ENCODE data around the gene OXNAD1. TPM values are rescaled to one million over a fixed set of nuclear protein-coding genes. Genes with fewer than 3 reads are reported as not detected.

Gene OXNAD1
- total RNA-seq, 2 donors from 2014 or later = 16.2 to 16.3 TPM

DNA sequence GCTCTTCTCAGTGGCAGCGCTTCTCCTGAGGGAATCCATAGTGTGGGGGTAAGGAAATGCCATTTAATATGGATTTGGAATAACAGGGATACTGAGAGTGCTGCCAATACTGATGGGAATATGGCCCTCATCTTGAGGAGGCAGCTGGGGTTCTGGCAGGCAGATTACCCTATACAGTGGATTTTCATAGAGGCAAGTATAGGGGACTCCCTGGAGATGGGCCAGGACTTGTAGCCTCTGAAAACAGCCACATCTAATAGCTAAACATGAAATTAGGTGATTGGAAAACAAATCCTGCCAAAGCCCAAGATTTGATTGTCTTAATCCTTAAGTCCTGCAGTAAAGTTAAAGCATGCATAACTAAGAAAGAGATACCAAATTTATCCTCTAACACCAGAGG is 31.2 kb upstream of the OXNAD1 start:
- H3K4me3 ChIP-seq = no peak overlapping the region
- TF ChIP-seq POLR2AphosphoS5 (IDR thresholded peaks at IDR 0.05) (no peak), POLR2A (IDR thresholded peaks at IDR 0.05) (no peak)
- TF ChIP-seq, protein P1, sequence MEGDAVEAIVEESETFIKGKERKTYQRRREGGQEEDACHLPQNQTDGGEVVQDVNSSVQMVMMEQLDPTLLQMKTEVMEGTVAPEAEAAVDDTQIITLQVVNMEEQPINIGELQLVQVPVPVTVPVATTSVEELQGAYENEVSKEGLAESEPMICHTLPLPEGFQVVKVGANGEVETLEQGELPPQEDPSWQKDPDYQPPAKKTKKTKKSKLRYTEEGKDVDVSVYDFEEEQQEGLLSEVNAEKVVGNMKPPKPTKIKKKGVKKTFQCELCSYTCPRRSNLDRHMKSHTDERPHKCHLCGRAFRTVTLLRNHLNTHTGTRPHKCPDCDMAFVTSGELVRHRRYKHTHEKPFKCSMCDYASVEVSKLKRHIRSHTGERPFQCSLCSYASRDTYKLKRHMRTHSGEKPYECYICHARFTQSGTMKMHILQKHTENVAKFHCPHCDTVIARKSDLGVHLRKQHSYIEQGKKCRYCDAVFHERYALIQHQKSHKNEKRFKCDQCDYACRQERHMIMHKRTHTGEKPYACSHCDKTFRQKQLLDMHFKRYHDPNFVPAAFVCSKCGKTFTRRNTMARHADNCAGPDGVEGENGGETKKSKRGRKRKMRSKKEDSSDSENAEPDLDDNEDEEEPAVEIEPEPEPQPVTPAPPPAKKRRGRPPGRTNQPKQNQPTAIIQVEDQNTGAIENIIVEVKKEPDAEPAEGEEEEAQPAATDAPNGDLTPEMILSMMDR (IDR thresholded peaks at IDR 0.05) = no peak
- no peaks in the 10 kb centered on the region for H3K9me3 ChIP-seq
- DNase-seq (ENCODE audit: low spot score) = no peak
- no peaks in the 10 kb centered on the region for H3K27me3 ChIP-seq (replicated peaks; ENCODE audit: insufficient read depth)
- WGBS = 100% methylated on average over 1 of the region's 1 CpG
- H3K27ac ChIP-seq = no peak overlapping the region
- no peaks in the 10 kb centered on the region for H3K4me1 ChIP-seq (replicated peaks)
- H3K36me3 ChIP-seq = no peaks in the 10 kb centered on the region
- intact Hi-C loops (cut with DNase I) = no loop called here

DNA sequence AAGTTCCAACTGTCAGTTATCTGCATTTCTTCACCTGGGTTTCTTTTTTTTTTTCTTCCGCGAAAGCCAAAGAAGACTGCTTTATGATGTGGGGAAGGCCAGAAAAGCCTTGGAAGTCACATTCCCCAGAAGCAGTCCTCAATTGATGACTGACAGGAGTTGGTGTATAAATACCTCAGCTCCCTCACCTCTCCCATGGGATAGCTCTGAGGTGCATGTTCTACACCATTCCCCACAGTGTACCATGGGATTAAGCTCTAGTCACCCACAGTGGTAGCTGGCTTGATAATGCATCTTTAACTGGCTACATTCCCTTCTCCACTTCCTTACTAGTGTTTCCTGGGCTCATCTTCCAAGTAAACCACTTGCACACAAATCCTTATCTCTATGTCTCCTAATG is 30.7 kb upstream of the OXNAD1 start:
- no peak for DNase-seq (ENCODE audit: low spot score)
- TF ChIP-seq POLR2A (IDR thresholded peaks at IDR 0.05) = no peak
- TF ChIP-seq POLR2AphosphoS5 (IDR thresholded peaks at IDR 0.05) = no peak
- TF ChIP-seq, protein P1 (IDR thresholded peaks at IDR 0.05) = no peak
- 98% methylated on average over 2 of the region's 2 CpGs for WGBS
- no peaks in the 10 kb centered on the region for H3K27me3 ChIP-seq (replicated peaks; ENCODE audit: insufficient read depth)
- intact Hi-C loops (cut with DNase I) = no loop called here
- no peak overlapping the region for H3K4me3 ChIP-seq
- H3K36me3 ChIP-seq = no peaks in the 10 kb centered on the region
- H3K27ac ChIP-seq = no peak overlapping the region
- H3K4me1 ChIP-seq (replicated peaks) = no peaks in the 10 kb centered on the region
- H3K9me3 ChIP-seq = no peaks in the 10 kb centered on the region

DNA sequence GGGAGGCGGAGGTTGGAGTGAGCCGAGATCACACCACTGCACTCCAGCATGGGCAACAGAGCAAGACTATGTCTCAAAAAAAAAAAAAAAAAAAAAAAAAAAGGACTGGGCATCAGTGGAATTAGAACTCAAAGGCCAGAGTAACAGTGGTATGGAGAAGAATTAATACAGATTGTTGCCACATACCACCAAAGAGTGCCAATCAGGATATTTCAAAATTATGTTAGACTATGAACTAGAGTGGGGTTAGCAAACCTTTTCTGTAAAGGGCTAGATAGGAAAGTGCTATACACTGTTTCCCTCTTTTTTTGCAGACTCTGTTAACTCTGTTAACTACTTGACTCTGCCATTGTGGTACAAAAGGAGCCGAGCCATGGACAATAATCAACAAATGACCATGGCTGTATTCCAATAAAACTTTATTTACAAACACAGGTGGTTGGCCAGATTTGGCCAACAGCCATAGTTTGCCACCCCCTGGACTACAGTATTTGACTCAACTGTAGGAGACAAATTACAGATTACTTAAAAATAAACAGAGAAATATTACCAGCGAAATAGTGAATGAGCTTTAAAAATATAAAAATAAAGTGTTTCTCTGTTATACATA is 28.9 kb upstream of the OXNAD1 start:
- H3K4me1 ChIP-seq (replicated peaks) = no peaks in the 10 kb centered on the region

DNA sequence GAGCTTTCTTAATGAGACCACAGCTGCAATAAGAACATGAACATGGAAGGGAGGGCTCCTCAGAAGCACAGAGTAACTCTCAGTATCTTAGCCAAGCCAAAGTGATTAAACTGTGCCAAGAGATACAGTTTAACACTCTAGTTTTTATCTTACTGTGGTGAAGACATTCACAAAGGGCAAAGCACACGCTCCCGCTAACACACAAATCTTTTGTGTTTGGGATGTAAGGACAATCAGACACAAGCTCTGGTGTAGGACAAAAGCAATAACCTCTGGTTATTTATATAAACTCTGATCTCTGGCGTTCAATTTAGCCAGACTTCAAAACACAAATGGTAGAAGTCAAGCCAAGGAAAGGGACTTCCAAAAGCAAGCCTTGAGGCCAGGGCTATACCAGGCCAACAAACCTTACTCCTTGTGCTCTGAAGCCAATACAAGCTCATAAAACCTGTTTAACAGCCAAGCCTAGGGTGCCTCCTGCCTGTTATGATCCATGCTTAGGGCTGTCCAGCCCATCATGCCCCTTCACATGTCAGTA is 28.1 kb upstream of the OXNAD1 start:
- Histone ChIP-seq H3K4me1 (replicated peaks) (no peaks in the 10 kb centered on the region), H3K4me3 (no peak overlapping the region), H3K27ac (no peak overlapping the region), H3K27me3 (replicated peaks; ENCODE audit: insufficient read depth) (no peaks in the 10 kb centered on the region), H3K9me3 (no peaks in the 10 kb centered on the region), H3K36me3 (no peaks in the 10 kb centered on the region)
- no peak for DNase-seq (ENCODE audit: low spot score)
- intact Hi-C loops (cut with DNase I) = no loop called here
- 28% methylated on average over 3 of the region's 3 CpGs for WGBS
- TF ChIP-seq, protein P1 (IDR thresholded peaks at IDR 0.05) = no peak
- TF ChIP-seq POLR2AphosphoS5 (IDR thresholded peaks at IDR 0.05) = no peak
- no peak for TF ChIP-seq POLR2A (IDR thresholded peaks at IDR 0.05)

More for the DNA sequence above, 28.9 kb upstream of the OXNAD1 start:
- Histone ChIP-seq H3K36me3 (no peaks in the 10 kb centered on the region), H3K27me3 (replicated peaks; ENCODE audit: insufficient read depth) (no peaks in the 10 kb centered on the region), H3K9me3 (no peaks in the 10 kb centered on the region), H3K4me3 (no peak overlapping the region), H3K27ac (no peak overlapping the region)
- TF ChIP-seq, protein P1 (IDR thresholded peaks at IDR 0.05) = no peak
- TF ChIP-seq POLR2A (IDR thresholded peaks at IDR 0.05) (no peak), POLR2AphosphoS5 (IDR thresholded peaks at IDR 0.05) (no peak)
- no peak for DNase-seq (ENCODE audit: low spot score)
- intact Hi-C loops (cut with DNase I) = no loop called here
- WGBS = 83% methylated on average over 4 of the region's 4 CpGs
